ENCODE results near the gene STAT5B.
"Not testable (repeated sequence)": the region's sequence is repeated elsewhere in the genome, so short reads cannot be mapped to it uniquely, and the experiment has no call there.

STAT5B gene

DNA sequence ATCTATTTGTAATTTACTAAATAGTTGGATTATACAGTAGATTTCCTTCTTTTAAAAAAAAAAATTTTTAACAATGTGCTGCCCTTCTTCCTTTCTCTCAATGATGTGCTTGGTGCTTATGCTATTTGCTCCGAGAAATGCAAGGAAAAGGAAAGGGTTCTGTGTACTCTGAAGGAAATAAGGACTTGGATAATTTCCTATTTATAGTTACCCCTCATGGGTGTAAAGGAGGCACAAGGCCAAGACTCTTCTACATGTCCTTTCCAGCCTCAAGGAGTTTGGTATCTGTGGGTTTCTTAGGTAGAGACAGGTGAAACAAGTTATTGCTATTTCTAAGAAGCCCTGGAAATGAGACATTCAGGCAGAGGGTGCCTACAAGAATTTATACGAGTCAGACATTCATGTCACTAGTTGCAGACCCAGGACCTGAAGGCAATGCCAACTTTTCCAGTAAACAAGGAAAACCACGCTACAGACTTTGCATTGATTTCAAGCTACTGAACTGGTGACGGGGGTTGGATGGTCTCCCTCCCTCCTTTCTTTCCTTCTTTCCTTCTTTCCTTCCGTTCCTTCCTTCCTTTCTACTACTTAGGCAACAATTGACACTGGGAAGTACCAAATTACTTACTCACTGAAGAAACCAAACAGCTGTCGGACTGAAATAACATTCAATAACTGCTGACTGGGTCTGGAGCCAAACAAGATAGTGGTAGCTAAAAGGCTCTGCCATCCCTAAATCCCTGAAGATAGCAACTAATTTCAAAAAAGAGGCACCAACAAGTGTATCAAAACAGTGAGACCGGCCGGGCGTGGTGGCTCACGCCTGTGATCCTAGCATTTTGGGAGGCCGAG is 48.1 kb downstream of the STAT5B start:
- POLR2A ChIA-PET = no interaction called here
- H3K4me3 ChIP-seq (ENCODE audit: low read depth, low read length) = no peak overlapping the region
- no peak for DNase-seq (ENCODE audit: low read depth, low spot score)
- TF ChIP-seq, protein P1, sequence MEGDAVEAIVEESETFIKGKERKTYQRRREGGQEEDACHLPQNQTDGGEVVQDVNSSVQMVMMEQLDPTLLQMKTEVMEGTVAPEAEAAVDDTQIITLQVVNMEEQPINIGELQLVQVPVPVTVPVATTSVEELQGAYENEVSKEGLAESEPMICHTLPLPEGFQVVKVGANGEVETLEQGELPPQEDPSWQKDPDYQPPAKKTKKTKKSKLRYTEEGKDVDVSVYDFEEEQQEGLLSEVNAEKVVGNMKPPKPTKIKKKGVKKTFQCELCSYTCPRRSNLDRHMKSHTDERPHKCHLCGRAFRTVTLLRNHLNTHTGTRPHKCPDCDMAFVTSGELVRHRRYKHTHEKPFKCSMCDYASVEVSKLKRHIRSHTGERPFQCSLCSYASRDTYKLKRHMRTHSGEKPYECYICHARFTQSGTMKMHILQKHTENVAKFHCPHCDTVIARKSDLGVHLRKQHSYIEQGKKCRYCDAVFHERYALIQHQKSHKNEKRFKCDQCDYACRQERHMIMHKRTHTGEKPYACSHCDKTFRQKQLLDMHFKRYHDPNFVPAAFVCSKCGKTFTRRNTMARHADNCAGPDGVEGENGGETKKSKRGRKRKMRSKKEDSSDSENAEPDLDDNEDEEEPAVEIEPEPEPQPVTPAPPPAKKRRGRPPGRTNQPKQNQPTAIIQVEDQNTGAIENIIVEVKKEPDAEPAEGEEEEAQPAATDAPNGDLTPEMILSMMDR (IDR thresholded peaks at IDR 0.05; ENCODE audit: insufficient read depth, low read length, missing control alignments) = no peak
- CTCF ChIA-PET = interaction anchor here (0.8 to 1.3 kb wide), 2 partner anchors 20 kb away, joined by 3 to 4 read pairs; no protein-coding TSS in a partner anchor

DNA sequence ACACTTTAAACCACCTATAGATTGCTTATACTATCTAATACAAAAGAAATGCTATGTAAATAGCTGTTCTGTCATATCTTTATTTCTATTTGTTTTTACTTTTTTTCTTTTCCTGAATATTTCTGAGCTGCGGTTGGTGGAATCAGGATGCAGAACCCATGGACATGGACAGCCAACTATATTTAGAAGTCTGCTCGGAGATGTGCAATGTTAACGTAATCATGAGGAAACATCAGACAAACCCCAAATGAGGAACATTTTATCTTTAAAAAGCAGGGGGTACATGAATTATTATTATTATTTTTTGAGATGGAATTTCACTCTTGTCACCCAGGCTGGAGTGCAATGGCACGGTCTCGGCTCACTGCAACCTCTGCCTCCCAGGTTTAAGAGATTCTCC is 50.5 kb downstream of the STAT5B start:
- no peak overlapping the region for H3K4me3 ChIP-seq (ENCODE audit: low read depth, low read length)
- CTCF ChIA-PET = interaction anchor here (2.2 kb wide), 1 partner anchor 25 kb away, joined by 6 read pairs; no protein-coding TSS in a partner anchor
- DNase-seq (ENCODE audit: low read depth, low spot score) = no peak
- TF ChIP-seq, protein P1 (IDR thresholded peaks at IDR 0.05; ENCODE audit: insufficient read depth, low read length, missing control alignments) = no peak
- POLR2A ChIA-PET = no interaction called here

DNA sequence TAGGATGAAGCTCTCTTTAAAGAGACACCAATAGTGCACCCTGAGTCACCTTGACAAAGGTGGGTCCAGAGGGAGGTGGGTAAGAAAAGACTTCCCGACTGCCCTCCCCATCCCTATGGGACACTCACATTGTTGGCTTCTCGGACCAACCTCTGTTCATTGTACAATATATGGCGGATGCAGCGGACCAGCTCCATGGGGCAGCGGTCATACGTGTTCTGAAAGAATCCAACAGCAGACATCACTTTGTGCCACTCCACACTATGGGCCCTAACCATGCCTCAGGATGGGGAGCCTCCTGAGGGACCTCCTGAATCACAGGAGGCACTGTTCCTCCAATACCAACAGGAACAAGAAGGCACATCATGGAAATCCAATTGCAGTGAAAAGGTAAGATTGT is 51.5 kb downstream of the STAT5B start:
- CTCF ChIA-PET = interaction anchor here (0.8 to 3.8 kb wide), 6 partner anchors 12 to 303 kb away, joined by 3 to 53 read pairs (median 10); no protein-coding TSS in a partner anchor
- POLR2A ChIA-PET = no interaction called here
- H3K4me3 ChIP-seq (ENCODE audit: low read depth, low read length) = no peak overlapping the region
- TF ChIP-seq, protein P1 (IDR thresholded peaks at IDR 0.05; ENCODE audit: insufficient read depth, low read length, missing control alignments) = no peak
- no peak for DNase-seq (ENCODE audit: low read depth, low spot score)

DNA sequence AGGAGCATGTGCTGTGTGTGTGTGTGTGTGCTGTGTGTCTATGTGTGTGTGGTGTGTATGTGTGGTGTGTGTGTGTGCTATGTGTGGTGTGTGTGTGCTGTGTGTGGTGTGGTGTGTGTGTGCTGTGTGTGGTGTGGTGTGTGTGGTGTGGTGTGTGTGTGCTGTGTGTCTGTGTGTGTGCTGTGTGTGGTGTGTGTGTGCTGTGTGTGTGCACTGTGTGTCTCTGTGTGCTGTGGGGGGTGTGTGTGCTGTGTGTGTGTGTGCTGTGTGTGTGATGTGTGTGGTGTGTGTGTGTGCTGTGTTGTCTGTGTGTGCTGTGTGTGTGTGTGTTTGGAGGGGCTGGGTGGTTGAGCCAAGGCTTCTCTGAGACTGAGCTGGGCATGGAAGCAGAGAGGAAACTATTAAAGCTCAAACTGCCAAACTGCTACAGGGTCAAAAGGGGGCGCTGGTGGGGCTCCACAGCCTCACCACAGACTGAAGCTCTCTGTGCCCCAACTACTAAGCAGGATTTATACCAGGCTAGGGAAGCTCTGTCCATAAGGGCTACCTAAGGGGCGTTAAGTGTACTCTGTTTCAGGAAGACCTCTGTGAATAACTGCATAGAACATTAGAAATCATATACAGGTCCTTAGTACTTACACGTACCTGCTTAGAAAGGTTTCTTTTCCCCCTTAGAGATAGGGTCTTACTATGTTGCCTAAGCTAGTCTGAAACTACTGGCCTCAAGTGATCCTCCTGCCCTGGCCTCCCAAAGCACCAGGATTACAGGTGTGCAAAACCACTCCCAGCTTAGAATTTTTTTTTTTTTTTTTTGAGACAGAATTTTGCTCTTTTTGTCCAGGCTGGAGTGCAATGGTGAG is 54.1 kb downstream of the STAT5B start:
- TF ChIP-seq, protein P1 (IDR thresholded peaks at IDR 0.05; ENCODE audit: insufficient read depth, low read length, missing control alignments) = peak; percentile 71
- CTCF ChIA-PET = interaction anchor here (0.6 to 3.8 kb wide), 43 partner anchors 9 to 310 kb away, joined by 3 to 53 read pairs (median 4); partner anchors contain the start of genes GHDC, HCRT and KCNH4
- H3K4me3 ChIP-seq (ENCODE audit: low read depth, low read length) = no peak overlapping the region
- DNase-seq (ENCODE audit: low read depth, low spot score) = no peak
- POLR2A ChIA-PET = no interaction called here

DNA sequence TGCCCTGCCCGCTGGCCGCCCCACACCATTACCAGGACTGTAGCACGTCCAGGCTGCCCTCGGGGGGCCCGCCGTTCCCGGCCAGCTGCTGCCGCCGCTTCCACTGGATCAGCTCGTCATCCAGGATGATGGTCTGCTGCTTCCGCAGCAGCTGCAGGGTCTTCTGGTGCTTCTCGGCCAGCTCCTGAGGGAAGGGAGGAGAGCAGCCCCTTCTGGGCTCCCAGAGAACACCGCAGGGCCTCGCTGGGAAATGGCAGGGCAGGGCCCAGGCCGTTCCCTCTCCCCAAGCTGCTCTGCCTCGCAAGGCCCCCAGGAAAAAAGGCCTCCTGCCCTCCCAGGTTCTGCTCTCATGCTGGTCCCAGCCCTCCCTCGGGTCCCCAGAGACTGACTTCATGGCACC is 56.9 kb downstream of the STAT5B start:
- POLR2A ChIA-PET; DNase-seq (ENCODE audit: low read depth, low spot score); H3K4me3 ChIP-seq (ENCODE audit: low read depth, low read length); CTCF ChIA-PET: not testable (repeated sequence)

DNA sequence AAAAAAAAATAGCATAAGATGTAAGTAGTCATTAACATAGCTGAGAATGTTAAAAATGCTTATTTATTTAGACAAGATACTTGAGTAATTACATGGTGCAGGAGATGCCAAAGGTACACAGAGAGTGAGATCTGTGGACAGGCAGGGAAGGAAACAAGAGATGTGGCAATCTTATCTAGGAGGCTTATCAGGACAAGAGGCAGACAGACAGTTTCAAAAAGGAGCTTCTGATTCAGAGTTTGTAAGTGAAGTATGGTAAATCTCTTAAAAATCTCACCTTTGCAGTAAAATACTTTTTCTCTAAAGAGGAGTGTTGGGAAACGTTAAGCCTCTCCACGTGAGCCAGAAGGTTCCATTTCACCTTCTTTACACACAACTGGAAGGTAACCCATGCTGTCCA is 62.0 kb downstream of the STAT5B start:
- H3K4me3 ChIP-seq (ENCODE audit: low read depth, low read length) = no peak overlapping the region
- TF ChIP-seq, protein P1 (IDR thresholded peaks at IDR 0.05; ENCODE audit: insufficient read depth, low read length, missing control alignments) = no peak
- ChIA-PET POLR2A (no interaction called here), CTCF (interaction anchor here (1.2 to 7.4 kb wide), 3 partner anchors 9 to 303 kb away, joined by 3 to 53 read pairs (median 5); no protein-coding TSS in a partner anchor)
- DNase-seq (ENCODE audit: low read depth, low spot score) = no peak
